Endodermal cell (in vitro differentiated cells): ENCODE measurements around the gene JRKL. TPM values are rescaled to one million over a fixed set of nuclear protein-coding genes. Genes with fewer than 3 reads are reported as not detected.

Source experiments
- DNase-seq: peaks from one replicate; pipeline ENCODE4 v3.0.0-alpha.2; 2017
- H3K27ac ChIP-seq: 2 replicates; pipeline ENCODE4 v1.5.1; 2013; ENCODE audit warnings: mild to moderate bottlenecking, low read depth, low read length, moderate library complexity
- H3K27me3 ChIP-seq: 2 replicates; pipeline ENCODE4 v1.6.1; 2013; ENCODE audit warnings: mild to moderate bottlenecking, low read length, moderate library complexity; ENCODE audit not compliant: insufficient read depth, control insufficient read depth, poor library complexity, severe bottlenecking
- H3K36me3 ChIP-seq: 2 replicates; pipeline ENCODE4 v1.7.0; 2013; ENCODE audit warnings: mild to moderate bottlenecking, low read length, moderate library complexity; ENCODE audit not compliant: control insufficient read depth, insufficient read depth
- H3K4me1 ChIP-seq: one replicate; pipeline ENCODE4 v1.7.0; 2013; ENCODE audit warnings: low read length; ENCODE audit not compliant: control insufficient read depth, insufficient read depth
- H3K4me3 ChIP-seq: 2 replicates; pipeline ENCODE4 v1.5.1; 2013; ENCODE audit warnings: mild to moderate bottlenecking, low read length, moderate library complexity
- H3K9ac ChIP-seq: 2 replicates; pipeline ENCODE4 v1.6.1; 2013; ENCODE audit warnings: mild to moderate bottlenecking, low read length, moderate library complexity; ENCODE audit not compliant: poor library complexity, severe bottlenecking; ENCODE audit errors: extremely low read depth
- H3K9me3 ChIP-seq: 2 replicates; pipeline ENCODE4 v1.6.1; 2013; ENCODE audit warnings: mild to moderate bottlenecking, low read length, moderate library complexity; ENCODE audit not compliant: control insufficient read depth
- H3K27ac Mint-ChIP-seq: 2 replicates; pipeline ENCODE4 v1.8.0; 2020; ENCODE audit warnings: mixed read lengths
- H3K27me3 Mint-ChIP-seq: 2 replicates; pipeline ENCODE4 v1.8.0; 2021; ENCODE audit warnings: mild to moderate bottlenecking, mixed read lengths; ENCODE audit not compliant: insufficient read depth
- H3K36me3 Mint-ChIP-seq: 2 replicates; pipeline ENCODE4 v1.8.0; 2020; ENCODE audit warnings: low read depth, mixed read lengths
- H3K4me1 Mint-ChIP-seq: 2 replicates; pipeline ENCODE4 v1.8.0; 2020; ENCODE audit warnings: mixed read lengths
- H3K4me3 Mint-ChIP-seq: 2 replicates; pipeline ENCODE4 v1.8.0; 2020; ENCODE audit warnings: mild to moderate bottlenecking, moderate library complexity, mixed read lengths
- H3K9me3 Mint-ChIP-seq: 2 replicates; pipeline ENCODE4 v1.8.0; 2020; ENCODE audit warnings: mild to moderate bottlenecking, mixed read lengths
- WGBS, 2 experiments: methylation state at CpG; one replicate each; pipeline versions ENCODE4 v1.1.5 to v1.1.7; 2013; ENCODE audit warnings: missing lambda C conversion rate in 2 of 2, mixed read lengths in 1 of 2; ENCODE audit not compliant: insufficient coverage in 1 of 2, insufficient read length in 1 of 2; 5-methylcytosine and 5-hydroxymethylcytosine counted together
- total RNA-seq, 2 donors: library from RNA; stranded (reverse); fragmentation: NEBNext Ultra II Directional in 1 of 2; extraction: Animal tissue kit (Norgen Biotek cat#: 25700) in 1 of 2; gene quantifications; 2 replicates in 1 of 2; 3 replicates in 1 of 2; pipeline ENCODE4 v1.2.1, GENCODE V29; 2021
- TF ChIP-seq, protein P1 (sequence below): fragments of 200-600 bp; sonication (generic); conservative IDR thresholded peaks from 2 replicates; pipeline ENCODE4 v1.5.0; 2021; ENCODE audit warnings: antibody characterized with exemption, mild to moderate bottlenecking

JRKL gene
- total RNA-seq, 2 donors from 2014 or later, result 6.2 to 8.4 TPM

DNA sequence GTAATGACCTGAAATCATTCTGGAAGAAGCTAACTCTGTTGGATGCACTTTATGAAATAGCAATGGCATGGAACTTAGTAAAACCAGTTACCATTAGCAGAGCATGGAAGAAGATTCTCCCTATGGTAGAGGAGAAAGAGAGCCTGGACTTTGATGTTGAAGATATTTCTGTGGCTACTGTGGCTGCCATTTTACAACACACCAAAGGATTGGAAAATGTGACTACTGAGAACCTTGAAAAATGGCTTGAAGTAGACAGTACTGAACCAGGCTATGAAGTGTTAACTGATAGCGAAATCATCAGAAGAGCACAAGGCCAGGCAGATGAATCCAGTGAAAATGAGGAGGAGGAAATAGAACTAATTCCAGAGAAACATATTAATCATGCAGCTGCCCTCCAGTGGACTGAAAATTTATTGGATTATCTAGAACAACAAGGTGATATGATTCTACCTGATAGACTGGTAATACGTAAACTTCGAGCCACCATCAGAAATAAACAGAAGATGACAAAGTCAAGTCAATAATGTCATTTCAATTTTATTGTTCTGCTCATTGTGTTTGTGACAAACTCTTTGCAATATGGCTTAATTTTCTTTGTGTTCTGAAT is 2.0 kb downstream of the JRKL start:
- no peak overlapping the region for H3K9ac ChIP-seq

DNA sequence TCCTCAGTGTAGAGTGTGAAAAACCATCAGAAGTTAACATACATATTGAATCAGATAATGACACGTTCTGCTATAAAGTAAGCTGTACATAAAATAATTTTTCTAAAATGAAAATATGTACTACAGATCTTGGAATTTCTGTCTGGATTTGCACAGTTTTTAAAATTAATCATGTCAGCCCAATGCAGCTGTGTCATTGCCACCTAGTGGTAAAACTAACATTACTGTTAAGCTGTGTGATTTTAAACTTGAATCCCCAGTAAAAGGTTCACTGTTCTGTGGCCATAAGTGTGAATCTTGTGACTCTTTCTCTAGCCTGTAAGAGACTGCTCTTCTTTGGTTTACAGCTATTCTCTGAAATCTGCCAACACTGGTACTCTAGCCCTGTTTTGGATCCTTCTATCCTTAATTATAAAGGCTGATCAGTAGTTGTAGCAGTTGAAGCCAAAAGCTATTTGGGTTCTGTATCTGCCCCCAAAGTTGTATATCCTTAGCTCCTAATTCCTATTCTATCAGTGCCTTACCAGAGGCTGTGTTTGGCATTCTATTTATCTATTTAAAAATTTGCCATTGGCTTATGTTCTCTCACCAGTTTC is 4.0 kb downstream of the JRKL start:
- peaks cover 21% of the 10 kb centered on the region for H3K9me3 ChIP-seq
- no peak for DNase-seq
- peaks cover 17% of the 10 kb centered on the region for H3K36me3 Mint-ChIP-seq
- no peak overlapping the region for H3K9ac ChIP-seq
- H3K9me3 Mint-ChIP-seq, result peaks cover 14% of the 10 kb centered on the region
- no peaks in the 10 kb centered on the region for H3K27me3 ChIP-seq
- WGBS, 2 experiments, result no CpG with 5 or more reads among the region's 1 CpG
- no peak overlapping the region for H3K4me3 Mint-ChIP-seq
- TF ChIP-seq, protein P1, sequence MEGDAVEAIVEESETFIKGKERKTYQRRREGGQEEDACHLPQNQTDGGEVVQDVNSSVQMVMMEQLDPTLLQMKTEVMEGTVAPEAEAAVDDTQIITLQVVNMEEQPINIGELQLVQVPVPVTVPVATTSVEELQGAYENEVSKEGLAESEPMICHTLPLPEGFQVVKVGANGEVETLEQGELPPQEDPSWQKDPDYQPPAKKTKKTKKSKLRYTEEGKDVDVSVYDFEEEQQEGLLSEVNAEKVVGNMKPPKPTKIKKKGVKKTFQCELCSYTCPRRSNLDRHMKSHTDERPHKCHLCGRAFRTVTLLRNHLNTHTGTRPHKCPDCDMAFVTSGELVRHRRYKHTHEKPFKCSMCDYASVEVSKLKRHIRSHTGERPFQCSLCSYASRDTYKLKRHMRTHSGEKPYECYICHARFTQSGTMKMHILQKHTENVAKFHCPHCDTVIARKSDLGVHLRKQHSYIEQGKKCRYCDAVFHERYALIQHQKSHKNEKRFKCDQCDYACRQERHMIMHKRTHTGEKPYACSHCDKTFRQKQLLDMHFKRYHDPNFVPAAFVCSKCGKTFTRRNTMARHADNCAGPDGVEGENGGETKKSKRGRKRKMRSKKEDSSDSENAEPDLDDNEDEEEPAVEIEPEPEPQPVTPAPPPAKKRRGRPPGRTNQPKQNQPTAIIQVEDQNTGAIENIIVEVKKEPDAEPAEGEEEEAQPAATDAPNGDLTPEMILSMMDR, result peak; percentile 89
- H3K4me3 ChIP-seq, result no peak overlapping the region
- H3K4me1 ChIP-seq, result no peaks in the 10 kb centered on the region
- no peak overlapping the region for H3K27ac Mint-ChIP-seq
- no peak overlapping the region for H3K27ac ChIP-seq
- peaks cover 9% of the 10 kb centered on the region for H3K36me3 ChIP-seq
- H3K27me3 Mint-ChIP-seq, result no peaks in the 10 kb centered on the region
- peaks cover 8% of the 10 kb centered on the region for H3K4me1 Mint-ChIP-seq

More for the DNA sequence above, 2.0 kb downstream of the JRKL start:
- Histone ChIP-seq H3K36me3 (peaks cover 9% of the 10 kb centered on the region), H3K27ac (no peak overlapping the region), H3K27me3 (no peaks in the 10 kb centered on the region), H3K4me1 (peaks cover 3% of the 10 kb centered on the region), H3K9me3 (peaks cover 21% of the 10 kb centered on the region), H3K4me3 (peak overlapping the region; percentile 93)
- no peak overlapping the region for H3K27ac Mint-ChIP-seq
- peaks cover 14% of the 10 kb centered on the region for H3K9me3 Mint-ChIP-seq
- H3K27me3 Mint-ChIP-seq, result no peaks in the 10 kb centered on the region
- TF ChIP-seq, protein P1, result no peak
- 93 to 100% methylated on average over 3 of the region's 3 CpGs for WGBS, 2 experiments
- peaks cover 17% of the 10 kb centered on the region for H3K36me3 Mint-ChIP-seq
- no peak for DNase-seq
- no peak overlapping the region for H3K4me3 Mint-ChIP-seq
- peaks cover 11% of the 10 kb centered on the region for H3K4me1 Mint-ChIP-seq

DNA sequence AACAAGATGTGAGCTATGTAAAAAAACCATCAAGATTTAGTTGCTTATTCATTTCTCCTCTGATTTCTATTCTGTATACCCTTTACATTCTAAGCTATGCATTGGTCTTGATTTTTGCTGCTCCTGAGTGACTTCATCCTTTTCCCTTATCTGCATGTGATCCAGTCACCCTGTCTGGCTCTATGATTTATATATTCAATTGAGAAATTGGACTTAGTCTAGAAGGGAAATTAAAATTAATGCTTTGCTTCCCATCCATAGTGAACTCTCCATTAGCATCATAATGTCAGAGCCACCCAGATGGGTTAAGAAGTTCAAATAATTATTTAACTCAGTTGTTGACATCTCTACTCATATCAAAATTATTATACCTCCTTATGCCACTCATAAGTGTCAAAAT is 5.0 kb downstream of the JRKL start:
- H3K27ac ChIP-seq, result no peak overlapping the region
- no peak overlapping the region for H3K9ac ChIP-seq
- H3K36me3 ChIP-seq, result peaks cover 9% of the 10 kb centered on the region
- Mint-ChIP-seq H3K4me1 (peaks cover 7% of the 10 kb centered on the region), H3K36me3 (peaks cover 17% of the 10 kb centered on the region), H3K27ac (no peak overlapping the region), H3K9me3 (peaks cover 14% of the 10 kb centered on the region), H3K4me3 (no peak overlapping the region), H3K27me3 (no peaks in the 10 kb centered on the region)
- no peaks in the 10 kb centered on the region for H3K27me3 ChIP-seq
- no peaks in the 10 kb centered on the region for H3K4me1 ChIP-seq
- no peak for DNase-seq
- TF ChIP-seq, protein P1, result no peak
- H3K4me3 ChIP-seq, result no peak overlapping the region
- peaks cover 21% of the 10 kb centered on the region for H3K9me3 ChIP-seq
